ENCODE measurements around the gene GPR155.

GPR155 gene

DNA sequence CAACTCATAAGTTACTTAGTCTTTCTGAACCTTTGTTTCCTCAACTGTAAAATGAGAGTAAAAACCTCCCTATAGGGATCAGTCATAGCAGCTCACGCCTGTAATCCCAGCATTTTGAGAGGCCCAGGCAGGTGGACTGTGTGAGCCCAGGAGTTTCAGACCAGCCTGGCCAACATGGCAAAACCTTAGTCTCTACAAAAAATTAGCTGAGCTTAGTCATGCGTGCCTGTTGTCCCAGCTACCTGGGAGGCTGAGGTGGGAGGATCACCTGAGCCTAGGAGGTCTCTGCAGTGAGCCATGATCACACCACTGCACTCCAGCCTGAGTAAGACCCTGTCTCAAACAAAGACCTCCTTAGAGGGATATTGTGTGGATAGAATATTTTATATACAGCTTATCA lies 2.3 kb downstream of the GPR155 start:
- no peak for DNase-seq (ENCODE audit: low spot score)
- H3K27ac ChIP-seq: no peak overlapping the region
- POLR2A ChIA-PET (ENCODE audit: low non-redundant PET): no interaction called here
- TF ChIP-seq, protein P1, sequence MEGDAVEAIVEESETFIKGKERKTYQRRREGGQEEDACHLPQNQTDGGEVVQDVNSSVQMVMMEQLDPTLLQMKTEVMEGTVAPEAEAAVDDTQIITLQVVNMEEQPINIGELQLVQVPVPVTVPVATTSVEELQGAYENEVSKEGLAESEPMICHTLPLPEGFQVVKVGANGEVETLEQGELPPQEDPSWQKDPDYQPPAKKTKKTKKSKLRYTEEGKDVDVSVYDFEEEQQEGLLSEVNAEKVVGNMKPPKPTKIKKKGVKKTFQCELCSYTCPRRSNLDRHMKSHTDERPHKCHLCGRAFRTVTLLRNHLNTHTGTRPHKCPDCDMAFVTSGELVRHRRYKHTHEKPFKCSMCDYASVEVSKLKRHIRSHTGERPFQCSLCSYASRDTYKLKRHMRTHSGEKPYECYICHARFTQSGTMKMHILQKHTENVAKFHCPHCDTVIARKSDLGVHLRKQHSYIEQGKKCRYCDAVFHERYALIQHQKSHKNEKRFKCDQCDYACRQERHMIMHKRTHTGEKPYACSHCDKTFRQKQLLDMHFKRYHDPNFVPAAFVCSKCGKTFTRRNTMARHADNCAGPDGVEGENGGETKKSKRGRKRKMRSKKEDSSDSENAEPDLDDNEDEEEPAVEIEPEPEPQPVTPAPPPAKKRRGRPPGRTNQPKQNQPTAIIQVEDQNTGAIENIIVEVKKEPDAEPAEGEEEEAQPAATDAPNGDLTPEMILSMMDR (conservative IDR thresholded peaks at IDR 0.05; ENCODE audit: low read depth): no peak
- CTCF ChIA-PET: no interaction called here

DNA sequence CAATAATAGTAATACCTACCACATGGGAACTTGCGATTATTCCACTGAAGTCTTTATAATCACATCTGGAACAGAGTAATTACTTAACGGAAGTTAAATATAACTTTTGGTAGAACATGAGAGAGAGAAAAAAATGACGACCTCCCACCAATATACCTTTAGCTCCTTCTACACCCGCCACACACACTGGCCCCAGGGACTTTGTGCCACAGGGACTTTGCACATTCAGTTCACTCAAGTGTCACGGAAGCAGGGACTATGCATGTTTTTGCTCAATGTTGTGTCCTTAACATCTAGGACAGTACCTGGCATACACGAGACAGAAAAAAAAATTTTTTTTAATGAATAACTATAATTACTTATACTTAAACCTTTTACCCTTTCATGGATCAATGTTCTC lies 4.0 kb downstream of the GPR155 start:
- POLR2A ChIA-PET (ENCODE audit: low non-redundant PET): no interaction called here
- no peak for DNase-seq (ENCODE audit: low spot score)
- no peak overlapping the region for H3K27ac ChIP-seq
- CTCF ChIA-PET: no interaction called here
- TF ChIP-seq, protein P1 (conservative IDR thresholded peaks at IDR 0.05; ENCODE audit: low read depth): no peak

DNA sequence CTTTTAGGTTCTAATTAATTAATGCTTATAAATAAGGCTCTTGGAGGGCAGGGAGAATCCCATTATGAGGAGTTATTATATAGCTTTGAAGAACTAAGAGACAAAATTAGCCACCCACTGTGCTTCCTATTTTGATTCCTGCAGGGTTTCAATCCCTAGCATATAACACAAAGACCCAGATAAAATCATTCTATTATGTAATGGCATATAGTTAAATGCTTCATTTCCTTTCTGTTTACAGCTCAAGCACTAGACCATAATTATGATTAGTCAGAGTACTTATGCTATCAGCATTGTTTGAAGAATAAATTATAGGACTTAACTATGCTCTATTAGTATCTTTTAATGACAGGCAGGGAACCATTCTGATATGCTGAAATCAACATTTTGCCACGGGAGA lies 9.1 kb downstream of the GPR155 start:
- CTCF ChIA-PET: no interaction called here
- no peak overlapping the region for H3K27ac ChIP-seq
- DNase-seq (ENCODE audit: low spot score): no peak

DNA sequence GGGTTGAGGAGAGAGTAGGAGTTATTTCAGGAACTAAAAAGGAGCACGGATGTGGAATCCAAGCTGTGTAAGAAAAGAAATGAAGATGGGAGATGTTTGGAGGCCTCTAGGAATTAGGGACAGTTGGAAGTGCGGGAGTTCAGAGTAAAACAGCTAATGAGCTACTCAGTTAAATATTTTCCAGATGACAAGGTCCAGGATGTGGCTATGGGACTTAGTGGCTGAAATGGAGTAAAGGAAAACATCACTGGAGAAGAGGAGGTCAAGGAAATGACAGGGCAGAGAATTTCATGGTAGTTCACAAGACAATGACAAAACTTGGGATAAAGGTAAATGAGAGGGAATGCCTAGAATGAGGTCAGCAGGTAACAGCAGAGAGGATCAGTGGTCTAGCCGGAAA lies 13.0 kb downstream of the GPR155 start:
- TF ChIP-seq, protein P1 (conservative IDR thresholded peaks at IDR 0.05; ENCODE audit: low read depth): no peak
- H3K27ac ChIP-seq: no peak overlapping the region
- ChIA-PET CTCF (no interaction called here), POLR2A (ENCODE audit: low non-redundant PET) (no interaction called here)
- no peak for DNase-seq (ENCODE audit: low spot score)

More for the DNA sequence above, 9.1 kb downstream of the GPR155 start:
- TF ChIP-seq, protein P1 (conservative IDR thresholded peaks at IDR 0.05; ENCODE audit: low read depth): no peak
- POLR2A ChIA-PET (ENCODE audit: low non-redundant PET): no interaction called here

DNA sequence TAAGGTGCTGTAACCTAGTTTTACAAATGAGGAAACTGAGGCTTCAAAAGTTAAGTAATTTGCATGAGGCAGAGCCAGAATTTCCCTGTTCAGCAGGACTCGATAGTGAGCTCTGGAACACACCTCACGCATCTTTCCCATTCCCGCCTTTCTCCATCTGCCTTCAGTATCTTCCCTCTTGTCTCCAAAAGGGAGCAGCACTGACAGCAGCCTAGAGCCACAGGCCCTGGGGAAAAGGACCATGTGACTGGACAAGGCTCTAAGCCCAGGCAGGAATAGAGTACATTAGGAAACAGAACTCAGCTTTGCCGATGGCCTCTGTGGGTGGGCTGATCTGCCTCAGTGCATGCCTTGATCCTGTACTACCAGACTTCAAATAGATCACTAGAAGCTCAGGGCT lies 21.5 kb downstream of the GPR155 start:
- TF ChIP-seq, protein P1 (conservative IDR thresholded peaks at IDR 0.05; ENCODE audit: low read depth): no peak
- ChIA-PET CTCF (interaction anchor here (0.7 kb wide), 2 partner anchors 82 to 223 kb away, joined by 3 to 5 read pairs; no protein-coding TSS in a partner anchor), POLR2A (ENCODE audit: low non-redundant PET) (no interaction called here)
- no peak overlapping the region for H3K27ac ChIP-seq
- no peak for DNase-seq (ENCODE audit: low spot score)

DNA sequence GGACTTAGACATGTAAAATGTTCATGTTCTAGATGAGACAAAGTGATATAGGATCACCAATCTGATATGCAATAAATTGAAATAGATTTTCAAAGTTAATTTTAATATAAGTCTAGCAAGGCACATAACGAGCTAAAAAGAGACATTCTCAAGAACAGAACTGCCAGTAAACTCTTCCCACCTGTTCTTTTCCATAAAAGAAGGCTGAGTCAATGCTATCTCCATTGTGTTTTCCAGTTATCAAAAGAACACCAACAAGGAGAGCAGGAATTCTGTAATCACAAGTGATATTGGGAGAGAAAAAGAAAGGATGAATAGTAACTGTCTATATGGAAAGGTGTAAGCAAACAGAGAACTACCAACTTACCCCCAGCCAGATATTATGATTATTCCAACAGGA lies 25.6 kb downstream of the GPR155 start:
- DNase-seq (ENCODE audit: low spot score): no peak
- TF ChIP-seq, protein P1 (conservative IDR thresholded peaks at IDR 0.05; ENCODE audit: low read depth): no peak
- no peak overlapping the region for H3K27ac ChIP-seq
- ChIA-PET CTCF (interaction anchor here (0.6 to 2.9 kb wide), 3 partner anchors 205 to 234 kb away, joined by 3 to 27 read pairs (median 4); no protein-coding TSS in a partner anchor), POLR2A (ENCODE audit: low non-redundant PET) (no interaction called here)

DNA sequence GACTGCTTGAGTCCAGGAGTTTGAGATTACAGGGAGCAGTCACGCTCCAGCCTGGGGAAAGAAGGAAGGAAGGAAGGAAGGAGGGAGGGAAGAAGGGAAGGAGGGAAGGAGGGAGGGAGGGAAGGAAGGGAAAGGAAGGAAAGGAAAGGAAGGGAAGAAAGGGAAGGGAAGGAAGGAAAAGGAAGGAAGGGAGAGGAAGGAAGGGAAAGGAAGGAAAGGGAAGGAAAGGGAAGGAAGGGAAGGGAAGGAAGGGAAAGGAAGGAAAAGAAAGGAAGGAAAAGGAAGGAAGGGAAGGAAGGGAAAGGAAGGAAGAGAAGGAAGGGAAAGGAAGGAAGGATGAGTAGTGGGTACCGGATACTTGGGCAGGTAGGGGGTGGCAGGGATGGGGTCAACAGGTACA lies 32.3 kb downstream of the GPR155 start:
- ChIA-PET POLR2A (ENCODE audit: low non-redundant PET) (no interaction called here), CTCF (no interaction called here)
- H3K27ac ChIP-seq: no peak overlapping the region
- DNase-seq (ENCODE audit: low spot score): no peak
- TF ChIP-seq, protein P1 (conservative IDR thresholded peaks at IDR 0.05; ENCODE audit: low read depth): no peak

All from RWPE1 (cell line).